Sigmoid colon (tissue), 7 donors: ENCODE results near the gene ALOX15B. TPM values are rescaled to one million over a fixed set of nuclear protein-coding genes. Genes with fewer than 3 reads are reported as not detected.

Experiments used
- DNase-seq: peaks from one replicate; pipeline ENCODE4 v3.0.0-alpha.2; 2019
- H3K27ac ChIP-seq, 4 donors: fragments of 200-600 bp; sonication (generic); one replicate each; pipeline ENCODE4 v1.5.1; 2016 to 2019; ENCODE audit warnings: mild to moderate bottlenecking in 1 of 4
- H3K27me3 ChIP-seq, 3 donors: fragments of 200-600 bp; sonication (generic); one replicate each; pipeline ENCODE4 v1.5.1; 2019; ENCODE audit warnings: mild to moderate bottlenecking in 1 of 3
- H3K36me3 ChIP-seq, 4 donors: fragments of 200-600 bp; sonication (generic); one replicate each; pipeline ENCODE4 v1.5.1; 2016 to 2019
- H3K4me1 ChIP-seq, 4 donors: fragments of 200-600 bp; sonication (generic); one replicate each; pipeline ENCODE4 v1.5.1; 2017 to 2019
- H3K4me3 ChIP-seq, 4 donors: fragments of 200-600 bp; sonication (generic); one replicate each; pipeline ENCODE4 v1.5.1; 2017 to 2019; ENCODE audit warnings: mild to moderate bottlenecking in 2 of 4, moderate library complexity in 1 of 4
- H3K9me3 ChIP-seq, 4 donors: fragments of 200-600 bp in 3 of 4; sonication (generic) in 3 of 4; one replicate each; pipeline versions ENCODE4 v1.5.1 to v1.6.1; 2013 to 2019
- CTCF ChIP-seq, 4 experiments: fragments of 450-650 bp in 3 of 4; fragments of 200-600 bp in 1 of 4; IDR thresholded peaks; one replicate each; pipeline ENCODE4 v1.5.1; 2016 to 2019; ENCODE audit warnings: antibody characterized with exemption in 4 of 4, mild to moderate bottlenecking in 3 of 4, moderate library complexity in 2 of 4
- EP300 ChIP-seq, 4 donors: sonication (generic); formaldehyde crosslinking; IDR thresholded peaks; one replicate each; pipeline ENCODE4 v1.6.1; 2017; ENCODE audit warnings: antibody characterized with exemption in 4 of 4
- POLR2A ChIP-seq, 2 donors: fragments of 450-650 bp; IDR thresholded peaks; one replicate each; pipeline ENCODE4 v1.6.1; 2016; ENCODE audit warnings: antibody characterized with exemption in 2 of 2, mild to moderate bottlenecking in 2 of 2, moderate library complexity in 2 of 2
- POLR2AphosphoS5 ChIP-seq, 4 donors: sonication (generic); formaldehyde crosslinking; IDR thresholded peaks; one replicate each; pipeline ENCODE4 v1.6.1; 2017; ENCODE audit warnings: antibody characterized with exemption in 4 of 4
- WGBS, 2 donors: extraction: QIAGEN DNeasy Blood & Tissue Kit; methylation state at CpG; one replicate each; pipeline ENCODE4 v1.1.7; 2013; 5-methylcytosine and 5-hydroxymethylcytosine counted together
- intact Hi-C: fragments of 100-400 bp; cut with DNase I; formaldehyde crosslinking; loops from one replicate; pipeline ENCODE4 v1.15.1; 2023
- polyA plus RNA-seq, 3 donors: library from polyadenylated mRNA; stranded (reverse); fragments of 200-250 nt; gene quantifications; one replicate each; pipeline ENCODE4 v1.2.3, GENCODE V29; 2013
- total RNA-seq, 4 donors: library from RNA; depleted of rRNA; stranded (reverse); fragments of >200 nt; gene quantifications; one replicate each; pipeline ENCODE4 v1.1.0, GENCODE V29; 2016
- donor health status: healthy with polysubstance abuse.
- donor health status: Bipolar disorder and iron deficiency.
- donor health status: healthy.

The ALOX15B gene
- total and polyA plus RNA-seq, 7 donors = 1.2 to 5.3 (median 3.2) TPM

- TF ChIP-seq POLR2AphosphoS5 (IDR thresholded peaks at IDR 0.05) (no peak), EP300 (IDR thresholded peaks at IDR 0.05) (no peak), CTCF (IDR thresholded peaks at IDR 0.05) (no peak), POLR2A (IDR thresholded peaks at IDR 0.05) (no peak)
- peak; percentile 19 for DNase-seq
- WGBS, 2 donors = 83 to 88% methylated on average over 8 of the region's 8 CpGs
- Histone ChIP-seq H3K4me3 (no peak overlapping the region), H3K27ac (no peak overlapping the region), H3K9me3 (no peaks in the 10 kb centered on the region), H3K36me3 (no peaks in the 10 kb centered on the region), H3K27me3 (peaks cover 0 to 12% (median 0%) of the 10 kb centered on the region in 3 donors), H3K4me1 (no peaks in the 10 kb centered on the region)
- intact Hi-C loops = no loop called here
Measured at GRCh38 chr17:8048736-8049135, 9.9 kb downstream of the ALOX15B start.

- Histone ChIP-seq H3K4me3 (no peak overlapping the region), H3K9me3 (no peaks in the 10 kb centered on the region), H3K27ac (no peak overlapping the region), H3K27me3 (peaks cover 0 to 14% (median under 1%) of the 10 kb centered on the region in 3 donors), H3K4me1 (no peaks in the 10 kb centered on the region), H3K36me3 (no peaks in the 10 kb centered on the region)
- intact Hi-C loops = loop anchor here (10.0 kb wide), 1 partner anchor 137 kb away; the partner anchor contains the start of gene RNF227
- WGBS, 2 donors = 90 to 91% methylated on average over 7 of the region's 7 CpGs
- DNase-seq = peak; percentile 32
- TF ChIP-seq POLR2A (IDR thresholded peaks at IDR 0.05) (no peak), POLR2AphosphoS5 (IDR thresholded peaks at IDR 0.05) (no peak), EP300 (IDR thresholded peaks at IDR 0.05) (no peak), CTCF (IDR thresholded peaks at IDR 0.05) (no peak)
Measured at GRCh38 chr17:8051831-8052230, 13.0 kb downstream of the ALOX15B start.

- TF ChIP-seq EP300 (IDR thresholded peaks at IDR 0.05) (no peak), POLR2A (IDR thresholded peaks at IDR 0.05) (no peak), POLR2AphosphoS5 (IDR thresholded peaks at IDR 0.05) (no peak), CTCF (IDR thresholded peaks at IDR 0.05) (no peak)
- no peaks in the 10 kb centered on the region for H3K4me1 ChIP-seq
- intact Hi-C loops = loop anchor here (10.0 kb wide), 1 partner anchor 138 kb away; the partner anchor contains the start of gene RNF227
- 93% methylated on average over 6 of the region's 6 CpGs for WGBS, 2 donors
- H3K36me3 ChIP-seq = no peaks in the 10 kb centered on the region
- no peak overlapping the region for H3K27ac ChIP-seq
- no peak overlapping the region for H3K4me3 ChIP-seq
- peak; percentile 24 for DNase-seq
- H3K9me3 ChIP-seq = no peaks in the 10 kb centered on the region
- peaks cover 0 to 19% (median 5%) of the 10 kb centered on the region in 3 donors for H3K27me3 ChIP-seq
Measured at GRCh38 chr17:8052256-8053252, 13.7 kb downstream of the ALOX15B start.

DNA sequence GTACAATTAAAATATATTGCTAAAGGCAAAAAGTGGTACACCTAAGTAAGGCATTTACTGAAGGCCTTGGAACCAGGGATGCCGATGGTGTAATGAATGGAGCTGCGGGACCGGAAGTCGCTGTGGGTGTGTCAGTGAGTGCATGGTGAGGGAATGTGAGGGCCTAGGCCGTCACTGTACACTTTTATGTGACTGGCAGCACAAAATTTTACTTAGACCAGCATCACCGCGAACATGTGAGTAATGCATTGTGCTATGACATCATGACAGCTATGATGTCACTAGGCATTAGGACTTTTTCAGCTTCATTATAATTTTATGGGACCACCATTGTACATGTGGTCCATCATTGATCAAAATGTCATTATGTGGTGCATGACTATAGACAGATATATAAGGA lies 14.7 kb downstream of the ALOX15B start:
- no peak overlapping the region for H3K4me3 ChIP-seq
- H3K9me3 ChIP-seq = no peaks in the 10 kb centered on the region
- H3K36me3 ChIP-seq = no peaks in the 10 kb centered on the region
- intact Hi-C loops = loop anchor here (10.0 kb wide), 1 partner anchor 139 kb away; the partner anchor contains the start of gene RNF227
- TF ChIP-seq POLR2A (IDR thresholded peaks at IDR 0.05) (no peak), EP300 (IDR thresholded peaks at IDR 0.05) (no peak), CTCF (IDR thresholded peaks at IDR 0.05) (no peak), POLR2AphosphoS5 (IDR thresholded peaks at IDR 0.05) (no peak)
- WGBS, 2 donors = 94% methylated on average over 7 of the region's 7 CpGs
- peaks cover 0 to 29% (median 13%) of the 10 kb centered on the region in 3 donors for H3K27me3 ChIP-seq
- peak; percentile 20 for DNase-seq
- no peaks in the 10 kb centered on the region for H3K4me1 ChIP-seq
- no peak overlapping the region for H3K27ac ChIP-seq
